Measurements from ENCODE around the gene CDX2.

- TF ChIP-seq POLR2A (IDR thresholded peaks at IDR 0.05) (no peak), CTCF (IDR thresholded peaks at IDR 0.05) (no peak)
These were observed 8.6 kb upstream of the CDX2 start for GRCh38 chr13:27977476-27978300.

Data from lower leg skin (tissue), 3 donors.